ENCODE data around the gene USP10. TPM values are rescaled to one million over a fixed set of nuclear protein-coding genes. Genes with fewer than 3 reads are reported as not detected.

Gene USP10
- total and polyA plus RNA-seq, 7 donors: 17.1 to 64.3 (median 43.9) TPM

DNA sequence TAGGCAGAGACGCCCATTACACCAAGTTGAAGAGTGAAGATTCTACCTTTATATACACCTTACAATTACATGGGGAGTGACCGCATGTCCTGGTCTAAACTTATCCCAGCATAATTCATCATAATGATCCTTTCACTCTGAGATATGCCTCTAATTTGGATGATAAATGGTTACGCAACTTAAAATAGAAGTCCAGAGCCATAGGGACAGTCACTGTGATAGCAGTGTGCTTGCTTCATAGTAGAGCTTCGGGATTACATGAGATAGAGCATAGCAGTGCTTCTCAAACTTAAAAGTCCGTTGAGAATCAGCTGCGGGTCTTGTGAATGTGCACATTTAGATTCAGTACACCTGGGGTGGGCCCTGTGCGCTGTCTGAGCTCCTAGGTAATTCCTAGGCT, 16.9 kb downstream of the USP10 start:
- H3K9me3 ChIP-seq: no peaks in the 10 kb centered on the region
- WGBS, 2 donors: 80 to 86% methylated on average over 7 of the region's 7 CpGs
- intact Hi-C loops (cut with DNase I): no loop called here

GRCh38 chr16:84717484-84717883, 17.7 kb downstream of the USP10 start:
- H3K27ac ChIP-seq: no peak overlapping the region
- H3K9me3 ChIP-seq: no peaks in the 10 kb centered on the region
- intact Hi-C loops (cut with DNase I): no loop called here
- H3K4me3 ChIP-seq: no peak overlapping the region
- DNase-seq: no peak
- WGBS, 2 donors: 91 to 95% methylated on average over 2 of the region's 2 CpGs
- no peak for TF ChIP-seq POLR2A (IDR thresholded peaks at IDR 0.05)
- no peak for TF ChIP-seq EP300 (IDR thresholded peaks at IDR 0.05)
- TF ChIP-seq, protein P1, sequence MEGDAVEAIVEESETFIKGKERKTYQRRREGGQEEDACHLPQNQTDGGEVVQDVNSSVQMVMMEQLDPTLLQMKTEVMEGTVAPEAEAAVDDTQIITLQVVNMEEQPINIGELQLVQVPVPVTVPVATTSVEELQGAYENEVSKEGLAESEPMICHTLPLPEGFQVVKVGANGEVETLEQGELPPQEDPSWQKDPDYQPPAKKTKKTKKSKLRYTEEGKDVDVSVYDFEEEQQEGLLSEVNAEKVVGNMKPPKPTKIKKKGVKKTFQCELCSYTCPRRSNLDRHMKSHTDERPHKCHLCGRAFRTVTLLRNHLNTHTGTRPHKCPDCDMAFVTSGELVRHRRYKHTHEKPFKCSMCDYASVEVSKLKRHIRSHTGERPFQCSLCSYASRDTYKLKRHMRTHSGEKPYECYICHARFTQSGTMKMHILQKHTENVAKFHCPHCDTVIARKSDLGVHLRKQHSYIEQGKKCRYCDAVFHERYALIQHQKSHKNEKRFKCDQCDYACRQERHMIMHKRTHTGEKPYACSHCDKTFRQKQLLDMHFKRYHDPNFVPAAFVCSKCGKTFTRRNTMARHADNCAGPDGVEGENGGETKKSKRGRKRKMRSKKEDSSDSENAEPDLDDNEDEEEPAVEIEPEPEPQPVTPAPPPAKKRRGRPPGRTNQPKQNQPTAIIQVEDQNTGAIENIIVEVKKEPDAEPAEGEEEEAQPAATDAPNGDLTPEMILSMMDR (IDR thresholded peaks at IDR 0.05): no peak
- TF ChIP-seq POLR2AphosphoS5 (IDR thresholded peaks at IDR 0.05): no peak
- H3K27me3 ChIP-seq: no peaks in the 10 kb centered on the region
- H3K36me3 ChIP-seq: peaks cover 0 to 3% (median 0%) of the 10 kb centered on the region in 4 donors
- peaks cover 0 to 29% (median 7%) of the 10 kb centered on the region in 4 donors for H3K4me1 ChIP-seq

More for the DNA sequence above, 16.9 kb downstream of the USP10 start:
- peaks cover 0 to 3% (median 0%) of the 10 kb centered on the region in 4 donors for H3K36me3 ChIP-seq
- no peaks in the 10 kb centered on the region for H3K27me3 ChIP-seq
- TF ChIP-seq EP300 (IDR thresholded peaks at IDR 0.05) (no peak), POLR2AphosphoS5 (IDR thresholded peaks at IDR 0.05) (no peak), POLR2A (IDR thresholded peaks at IDR 0.05) (no peak)
- TF ChIP-seq, protein P1 (IDR thresholded peaks at IDR 0.05): no peak
- peaks cover 0 to 35% (median 7%) of the 10 kb centered on the region in 4 donors for H3K4me1 ChIP-seq
- no peak for DNase-seq
- H3K27ac ChIP-seq: no peak overlapping the region
- H3K4me3 ChIP-seq: no peak overlapping the region

DNA sequence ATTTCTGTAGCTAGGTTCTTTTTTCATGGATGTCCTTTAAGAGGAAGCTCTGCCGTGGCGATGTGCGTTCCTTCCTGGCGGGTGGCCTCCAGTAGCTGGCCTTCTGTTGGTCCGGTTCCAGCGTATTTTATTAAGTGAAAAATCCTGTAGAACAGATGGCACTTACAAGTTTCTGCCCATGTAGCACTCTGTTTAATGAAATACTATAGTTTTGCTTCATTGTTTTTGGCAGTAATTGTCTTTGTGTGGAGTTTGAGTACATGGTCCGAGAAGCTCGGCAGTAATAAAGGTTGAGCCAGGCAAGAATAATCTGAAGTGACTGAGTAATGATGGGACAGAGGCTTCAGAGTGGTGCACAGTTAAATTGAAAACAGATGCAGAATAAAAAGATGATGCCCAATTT, 20.4 kb downstream of the USP10 start:
- H3K27ac ChIP-seq: peak overlapping the region in 1 of 4 donors; percentile 2
- peaks cover 0 to 37% (median 30%) of the 10 kb centered on the region in 4 donors for H3K4me1 ChIP-seq
- H3K9me3 ChIP-seq: no peaks in the 10 kb centered on the region
- peaks cover 0 to 3% (median 0%) of the 10 kb centered on the region in 4 donors for H3K36me3 ChIP-seq
- WGBS, 2 donors: 84 to 89% methylated on average over 8 of the region's 8 CpGs
- TF ChIP-seq, protein P1 (IDR thresholded peaks at IDR 0.05): no peak
- TF ChIP-seq POLR2AphosphoS5 (IDR thresholded peaks at IDR 0.05): no peak
- H3K27me3 ChIP-seq: no peaks in the 10 kb centered on the region
- no peak for DNase-seq
- intact Hi-C loops (cut with DNase I): no loop called here
- H3K4me3 ChIP-seq: no peak overlapping the region

DNA sequence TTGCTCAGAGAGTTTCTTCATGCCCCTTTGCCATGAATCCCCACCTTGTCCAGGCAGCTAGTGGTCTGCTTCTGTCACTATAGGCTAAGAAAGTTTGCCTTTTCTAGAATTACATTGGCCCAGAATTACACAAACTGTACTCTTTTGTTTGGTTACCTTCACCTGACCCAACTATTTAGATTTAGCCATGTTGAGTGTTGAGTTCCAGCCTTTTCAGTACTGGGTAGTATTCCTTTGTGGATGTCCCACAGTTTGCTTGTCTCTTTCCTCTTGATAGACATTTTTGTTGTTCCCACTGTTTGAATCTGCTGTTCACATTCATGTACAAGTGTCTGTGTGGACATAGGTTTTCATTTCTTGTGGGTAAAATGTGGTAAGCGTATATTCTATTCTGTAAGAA, 22.3 kb downstream of the USP10 start:
- intact Hi-C loops (cut with DNase I): no loop called here
- peaks cover 0 to 53% (median 37%) of the 10 kb centered on the region in 4 donors for H3K4me1 ChIP-seq

More for the DNA sequence above, 22.3 kb downstream of the USP10 start:
- no peaks in the 10 kb centered on the region for H3K9me3 ChIP-seq
- no peak for DNase-seq
- H3K4me3 ChIP-seq: no peak overlapping the region
- H3K27me3 ChIP-seq: no peaks in the 10 kb centered on the region
- H3K36me3 ChIP-seq: no peaks in the 10 kb centered on the region
- 96 to 97% methylated on average over 1 of the region's 1 CpG for WGBS, 2 donors
- H3K27ac ChIP-seq: no peak overlapping the region
- TF ChIP-seq POLR2A (IDR thresholded peaks at IDR 0.05) (no peak), POLR2AphosphoS5 (IDR thresholded peaks at IDR 0.05) (no peak), EP300 (IDR thresholded peaks at IDR 0.05) (no peak)
- TF ChIP-seq, protein P1 (IDR thresholded peaks at IDR 0.05): no peak

Data from sigmoid colon (tissue), 7 donors.